K562 (cell line): ENCODE data around the gene DOK3. TPM values are rescaled to one million over a fixed set of nuclear protein-coding genes. Genes with fewer than 3 reads are reported as not detected.

Experiments
- BHLHE40 ChIP-seq: IDR thresholded peaks from 2 replicates; pipeline ENCODE4 v1.6.1; 2011; ENCODE audit warnings: low read length, improper control_type of control experiment
- CREBBP ChIP-seq: IDR thresholded peaks from one replicate; pipeline ENCODE4 v1.6.1; 2012; ENCODE audit warnings: low read depth, mild to moderate bottlenecking, control low read depth, inconsistent platforms, low read length
- DPF2 ChIP-seq: fragments of 450-650 bp; IDR thresholded peaks from 2 replicates; pipeline ENCODE4 v1.6.1; 2016
- ELF4 ChIP-seq: fragments of 450-650 bp; formaldehyde crosslinking; IDR thresholded peaks from 2 replicates; pipeline ENCODE4 v1.4.0; 2022; ENCODE audit warnings: missing genetic modification characterization
- ETV6 ChIP-seq, 3 experiments: fragments of 150-350 bp in 1 of 3; sonication (generic) in 1 of 3; formaldehyde crosslinking in 1 of 3; IDR thresholded peaks; 2 replicates each; pipeline versions ENCODE4 v1.6.1 to v1.8.0; 2014 to 2022; ENCODE audit warnings: borderline replicate concordance in 2 of 3, low read depth in 2 of 3, antibody characterized with exemption in 1 of 3, low read length in 1 of 3, mild to moderate bottlenecking in 1 of 3, missing genetic modification reagents in 1 of 3
- FOS ChIP-seq: IDR thresholded peaks from 3 replicates; pipeline ENCODE4 v1.6.1; 2011; ENCODE audit not compliant: insufficient read length; ENCODE audit errors: extremely low read depth
- HDGF ChIP-seq: fragments of 450-650 bp; IDR thresholded peaks from 2 replicates; pipeline ENCODE4 v1.6.1; 2016
- LEF1 ChIP-seq: fragments of 450-650 bp; IDR thresholded peaks from 2 replicates; pipeline ENCODE4 v1.6.1; 2016; ENCODE audit warnings: mild to moderate bottlenecking
- MEF2D ChIP-seq: conservative IDR thresholded peaks from 2 replicates; pipeline ENCODE4 v1.6.1; 2016; ENCODE audit warnings: low read depth, missing genetic modification characterization, missing compliant biosample characterization
- MLLT1 ChIP-seq, 2 experiments: fragments of 450-650 bp; IDR thresholded peaks; 2 replicates each; pipeline ENCODE4 v1.6.1; 2016
- NCOR1 ChIP-seq: fragments of 450-650 bp; IDR thresholded peaks from 2 replicates; pipeline ENCODE4 v1.6.1; 2016; ENCODE audit warnings: mild to moderate bottlenecking, moderate library complexity
- POLR2A ChIP-seq: fragments of 450-650 bp; conservative IDR thresholded peaks from 2 replicates; pipeline ENCODE4 v1.6.1; 2016
- RAD21 ChIP-seq, 2 experiments: fragments of 250-450 bp in 1 of 2; fragments of 450-650 bp in 1 of 2; sonication (Bioruptor Pico) in 1 of 2; formaldehyde crosslinking in 1 of 2; IDR thresholded peaks in 1 of 2; conservative IDR thresholded peaks in 1 of 2; 2 replicates each; pipeline versions ENCODE4 v1.4.0 to v1.8.0; 2020 to 2022; ENCODE audit warnings: mild to moderate bottlenecking in 2 of 2, moderate library complexity in 1 of 2
- SPI1 ChIP-seq: IDR thresholded peaks from 2 replicates; pipeline ENCODE4 v1.6.1; 2011; ENCODE audit warnings: low read depth, low read length, control low read depth, borderline replicate concordance
- ZFP91 ChIP-seq: sonication (generic); formaldehyde crosslinking; IDR thresholded peaks from 2 replicates; pipeline ENCODE4 v1.8.0; 2022; ENCODE audit warnings: mild to moderate bottlenecking, missing genetic modification reagents
- ZNF134 ChIP-seq: fragments of 250-450 bp; sonication (Bioruptor Pico); conservative IDR thresholded peaks from 2 replicates; pipeline ENCODE4 v1.4.0; 2020
- ZNF3 ChIP-seq: fragments of 250-450 bp; sonication (Bioruptor Pico); IDR thresholded peaks from 2 replicates; pipeline ENCODE4 v1.5.0; 2021; ENCODE audit warnings: mild to moderate bottlenecking, moderate library complexity
- ZNF699 ChIP-seq: fragments of 250-450 bp; sonication (Bioruptor Pico); IDR thresholded peaks from 2 replicates; pipeline ENCODE4 v1.8.0; 2021; ENCODE audit warnings: mild to moderate bottlenecking, moderate library complexity; ENCODE audit not compliant: insufficient replicate concordance
- polyA plus RNA-seq, 8 experiments: library from polyadenylated mRNA; depleted of rRNA in 4 of 8; stranded (reverse) in 5 of 8; unstranded in 3 of 8; fragments of >200 nt; fragmentation: Nextera tagmentation in 2 of 8; fragmentation: Illumina TruSeq in 1 of 8; extraction: Ambion mirVana in 2 of 8; extraction: Trizol in 1 of 8; gene quantifications; 2 replicates each; pipeline versions ENCODE4 v1.2.1 to v1.2.3, GENCODE V29; 2011 to 2014; ENCODE audit warnings: inconsistent platforms in 1 of 8, missing spikeins in 1 of 8
- total RNA-seq, 7 experiments: library from RNA; depleted of rRNA in 6 of 7; stranded (reverse); fragments of >200 nt in 6 of 7; fragmentation: Illumina TruSeq in 2 of 7; extraction: Trizol in 2 of 7; gene quantifications; 2 replicates each; pipeline versions ENCODE4 v1.2.1 to v1.2.3, GENCODE V29; 2011 to 2021; ENCODE audit warnings: low replicate concordance in 1 of 7
- TF ChIP-seq, protein P1 (sequence below): fragments of 450-650 bp; formaldehyde crosslinking; IDR thresholded peaks from 2 replicates; pipeline ENCODE4 v1.4.0; 2020; ENCODE audit warnings: mild to moderate bottlenecking, moderate library complexity
- TF ChIP-seq, protein P2 (sequence below): IDR thresholded peaks from 2 replicates; pipeline ENCODE4 v1.6.1; 2014; ENCODE audit warnings: antibody characterized with exemption
- TF ChIP-seq, protein P3 (sequence below): sonication (generic); formaldehyde crosslinking; IDR thresholded peaks from 2 replicates; pipeline ENCODE4 v1.4.0; 2020; ENCODE audit warnings: mild to moderate bottlenecking, missing genetic modification reagents

Gene DOK3
- total and polyA plus RNA-seq, 9 of the 15 experiments (the other 6 are each of a cell fraction or from before 2014, with no cell fraction given): 1.3 to 23.0 (median 8.0) TPM

DNA sequence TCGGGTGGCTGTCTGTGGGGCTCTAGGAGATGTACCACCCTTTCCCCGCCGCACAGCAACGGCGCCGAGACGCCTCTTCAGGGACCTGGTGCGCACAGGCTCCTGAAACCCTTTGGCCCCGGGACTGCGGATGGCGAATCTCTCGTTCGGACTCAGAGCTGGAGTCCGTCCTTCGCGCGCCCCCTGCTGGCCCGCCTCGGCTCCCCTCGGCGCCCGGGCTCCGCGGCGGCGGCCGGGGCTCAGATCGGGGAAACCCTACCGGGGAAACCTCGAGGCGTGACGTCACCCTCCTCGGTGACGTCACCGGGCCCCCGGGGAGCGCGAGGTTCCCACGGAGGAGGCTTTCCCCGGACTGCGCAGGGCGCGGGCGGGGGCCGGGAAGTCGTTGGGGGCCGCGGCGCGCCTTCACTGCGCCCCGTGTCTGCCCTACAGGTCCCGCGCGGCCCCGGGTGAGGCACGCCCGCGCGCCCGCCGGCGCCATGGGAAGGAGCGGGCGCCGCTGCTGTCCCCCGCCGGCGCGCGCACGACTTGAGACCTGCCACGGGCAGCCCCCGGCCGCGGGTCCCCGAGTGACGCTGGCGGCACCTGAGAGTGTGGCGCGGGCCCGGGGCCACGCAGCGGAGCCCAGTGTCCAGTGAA, 55.1 kb downstream of the DOK3 start (continued):
- TF ChIP-seq, protein P1, sequence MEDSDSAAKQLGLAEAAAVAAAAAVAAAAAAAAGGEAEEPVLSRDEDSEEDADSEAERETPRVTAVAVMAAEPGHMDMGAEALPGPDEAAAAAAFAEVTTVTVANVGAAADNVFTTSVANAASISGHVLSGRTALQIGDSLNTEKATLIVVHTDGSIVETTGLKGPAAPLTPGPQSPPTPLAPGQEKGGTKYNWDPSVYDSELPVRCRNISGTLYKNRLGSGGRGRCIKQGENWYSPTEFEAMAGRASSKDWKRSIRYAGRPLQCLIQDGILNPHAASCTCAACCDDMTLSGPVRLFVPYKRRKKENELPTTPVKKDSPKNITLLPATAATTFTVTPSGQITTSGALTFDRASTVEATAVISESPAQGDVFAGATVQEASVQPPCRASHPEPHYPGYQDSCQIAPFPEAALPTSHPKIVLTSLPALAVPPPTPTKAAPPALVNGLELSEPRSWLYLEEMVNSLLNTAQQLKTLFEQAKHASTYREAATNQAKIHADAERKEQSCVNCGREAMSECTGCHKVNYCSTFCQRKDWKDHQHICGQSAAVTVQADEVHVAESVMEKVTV (CRISPR knock-in tag): peak; percentile 91
- TF ChIP-seq POLR2A (no peak), SPI1 (no peak), ZFP91 (no peak), ZNF699 (CRISPR knock-in tag) (no peak), ELF4 (CRISPR knock-in tag) (no peak), ZNF134 (CRISPR knock-in tag) (no peak), BHLHE40 (peak; percentile 28; the same call in 1 of the 2 replicates), NCOR1 (peak; percentile 71), RAD21 (CRISPR knock-in tag; conservative IDR thresholded peaks at IDR 0.05 in 1 of 2, IDR thresholded peaks at IDR 0.05 in 1 of 2) (peak; percentile 95), HDGF (no peak), MEF2D (no peak), CREBBP (no peak), DPF2 (no peak), ETV6 (IDR thresholded peaks at IDR 0.05; ENCODE audit: borderline replicate concordance in 1 of 2, low read depth in 2 of 2, low read length in 1 of 2) (no peak), ETV6 (CRISPR knock-in tag; IDR thresholded peaks at IDR 0.05; ENCODE audit: borderline replicate concordance) (no peak), MLLT1 (IDR thresholded peaks at IDR 0.05) (no peak), LEF1 (no peak), ZNF3 (no peak), FOS (no peak)
- TF ChIP-seq, protein P2, sequence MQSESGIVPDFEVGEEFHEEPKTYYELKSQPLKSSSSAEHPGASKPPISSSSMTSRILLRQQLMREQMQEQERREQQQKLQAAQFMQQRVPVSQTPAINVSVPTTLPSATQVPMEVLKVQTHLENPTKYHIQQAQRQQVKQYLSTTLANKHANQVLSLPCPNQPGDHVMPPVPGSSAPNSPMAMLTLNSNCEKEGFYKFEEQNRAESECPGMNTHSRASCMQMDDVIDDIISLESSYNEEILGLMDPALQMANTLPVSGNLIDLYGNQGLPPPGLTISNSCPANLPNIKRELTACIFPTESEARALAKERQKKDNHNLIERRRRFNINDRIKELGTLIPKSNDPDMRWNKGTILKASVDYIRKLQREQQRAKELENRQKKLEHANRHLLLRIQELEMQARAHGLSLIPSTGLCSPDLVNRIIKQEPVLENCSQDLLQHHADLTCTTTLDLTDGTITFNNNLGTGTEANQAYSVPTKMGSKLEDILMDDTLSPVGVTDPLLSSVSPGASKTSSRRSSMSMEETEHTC: no peak
- TF ChIP-seq, protein P3, sequence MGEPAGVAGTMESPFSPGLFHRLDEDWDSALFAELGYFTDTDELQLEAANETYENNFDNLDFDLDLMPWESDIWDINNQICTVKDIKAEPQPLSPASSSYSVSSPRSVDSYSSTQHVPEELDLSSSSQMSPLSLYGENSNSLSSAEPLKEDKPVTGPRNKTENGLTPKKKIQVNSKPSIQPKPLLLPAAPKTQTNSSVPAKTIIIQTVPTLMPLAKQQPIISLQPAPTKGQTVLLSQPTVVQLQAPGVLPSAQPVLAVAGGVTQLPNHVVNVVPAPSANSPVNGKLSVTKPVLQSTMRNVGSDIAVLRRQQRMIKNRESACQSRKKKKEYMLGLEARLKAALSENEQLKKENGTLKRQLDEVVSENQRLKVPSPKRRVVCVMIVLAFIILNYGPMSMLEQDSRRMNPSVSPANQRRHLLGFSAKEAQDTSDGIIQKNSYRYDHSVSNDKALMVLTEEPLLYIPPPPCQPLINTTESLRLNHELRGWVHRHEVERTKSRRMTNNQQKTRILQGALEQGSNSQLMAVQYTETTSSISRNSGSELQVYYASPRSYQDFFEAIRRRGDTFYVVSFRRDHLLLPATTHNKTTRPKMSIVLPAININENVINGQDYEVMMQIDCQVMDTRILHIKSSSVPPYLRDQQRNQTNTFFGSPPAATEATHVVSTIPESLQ (CRISPR knock-in tag): no peak
